Prostate gland (tissue), 2 donors: ENCODE measurements around the gene CALHM4. TPM values are rescaled to one million over a fixed set of nuclear protein-coding genes. Genes with fewer than 3 reads are reported as not detected.

ENCODE experiments used
- DNase-seq: peaks from one replicate; pipeline ENCODE4 v3.0.0-alpha.2; 2019; ENCODE audit warnings: low spot score
- H3K27ac ChIP-seq, 2 donors: fragments of 200-600 bp; sonication (generic); 2 replicates each; pipeline ENCODE4 v1.5.1; 2017 to 2019
- H3K27me3 ChIP-seq: fragments of 200-600 bp; sonication (generic); replicated peaks from 2 replicates; pipeline ENCODE4 v1.5.1; 2019; ENCODE audit not compliant: insufficient read depth
- H3K36me3 ChIP-seq, 2 donors: fragments of 200-600 bp; sonication (generic); 1 replicate in 1 of 2; 2 replicates in 1 of 2; pipeline versions ENCODE4 v1.5.1 to v1.8.1; 2017 to 2019
- H3K4me1 ChIP-seq: fragments of 200-600 bp; sonication (generic); replicated peaks from 2 replicates; pipeline ENCODE4 v1.5.1; 2019
- H3K4me3 ChIP-seq, 2 donors: fragments of 200-600 bp; sonication (generic); 2 replicates each; pipeline ENCODE4 v1.5.1; 2017 to 2019
- H3K9me3 ChIP-seq: fragments of 200-600 bp; sonication (generic); 2 replicates; pipeline ENCODE4 v1.5.1; 2017
- POLR2A ChIP-seq: fragments of 450-650 bp; IDR thresholded peaks from one replicate; pipeline ENCODE4 v1.6.1; 2016; ENCODE audit warnings: antibody characterized with exemption, mild to moderate bottlenecking
- POLR2AphosphoS5 ChIP-seq: sonication (generic); formaldehyde crosslinking; IDR thresholded peaks from one replicate; pipeline ENCODE4 v1.6.1; 2017; ENCODE audit warnings: antibody characterized with exemption
- WGBS: methylation state at CpG from one replicate; pipeline ENCODE4 v1.1.5; 2018; 5-methylcytosine and 5-hydroxymethylcytosine counted together
- intact Hi-C: fragments of 100-400 bp; cut with DNase I; formaldehyde crosslinking; loops from one replicate; pipeline ENCODE4 v1.14.2; 2022
- total RNA-seq, 2 donors: library from RNA; depleted of rRNA; stranded (reverse); fragments of >200 nt; gene quantifications; one replicate each; pipeline ENCODE4 v1.1.0, GENCODE V29; 2016
- TF ChIP-seq, protein P1 (sequence below), 4 experiments: fragments of 200-600 bp in 2 of 4; fragments of 450-650 bp in 2 of 4; sonication (generic) in 2 of 4; IDR thresholded peaks; 1 replicate in 3 of 4; 2 replicates in 1 of 4; pipeline ENCODE4 v1.5.1; 2016 to 2019; ENCODE audit warnings: antibody characterized with exemption in 4 of 4, mild to moderate bottlenecking in 2 of 4, moderate library complexity in 2 of 4

CALHM4 gene
- total RNA-seq, 2 donors from 2014 or later: 0.57 TPM; not detected in 1

DNA sequence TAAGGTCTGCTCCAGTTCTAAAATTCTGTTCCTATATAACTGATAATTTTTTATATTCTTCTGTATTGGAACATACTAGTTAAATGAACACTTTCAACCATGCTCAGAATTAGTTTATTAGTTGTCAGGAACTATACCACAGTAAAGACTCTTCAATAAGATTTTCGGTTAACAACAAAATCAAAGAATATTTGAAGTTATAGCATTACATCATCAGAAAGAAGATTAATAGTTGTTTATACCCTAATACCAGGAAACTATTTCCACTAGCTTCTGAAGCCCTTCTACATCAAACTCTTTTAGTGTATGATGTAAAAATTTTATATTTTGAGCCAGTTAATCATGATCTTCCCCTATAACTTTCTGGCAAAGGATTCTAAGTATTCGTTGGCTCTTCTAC is 6.6 kb downstream of the CALHM4 start:
- WGBS: 61% methylated on average over 2 of the region's 2 CpGs
- no peak for TF ChIP-seq POLR2AphosphoS5
- TF ChIP-seq POLR2A: no peak
- TF ChIP-seq, protein P1, sequence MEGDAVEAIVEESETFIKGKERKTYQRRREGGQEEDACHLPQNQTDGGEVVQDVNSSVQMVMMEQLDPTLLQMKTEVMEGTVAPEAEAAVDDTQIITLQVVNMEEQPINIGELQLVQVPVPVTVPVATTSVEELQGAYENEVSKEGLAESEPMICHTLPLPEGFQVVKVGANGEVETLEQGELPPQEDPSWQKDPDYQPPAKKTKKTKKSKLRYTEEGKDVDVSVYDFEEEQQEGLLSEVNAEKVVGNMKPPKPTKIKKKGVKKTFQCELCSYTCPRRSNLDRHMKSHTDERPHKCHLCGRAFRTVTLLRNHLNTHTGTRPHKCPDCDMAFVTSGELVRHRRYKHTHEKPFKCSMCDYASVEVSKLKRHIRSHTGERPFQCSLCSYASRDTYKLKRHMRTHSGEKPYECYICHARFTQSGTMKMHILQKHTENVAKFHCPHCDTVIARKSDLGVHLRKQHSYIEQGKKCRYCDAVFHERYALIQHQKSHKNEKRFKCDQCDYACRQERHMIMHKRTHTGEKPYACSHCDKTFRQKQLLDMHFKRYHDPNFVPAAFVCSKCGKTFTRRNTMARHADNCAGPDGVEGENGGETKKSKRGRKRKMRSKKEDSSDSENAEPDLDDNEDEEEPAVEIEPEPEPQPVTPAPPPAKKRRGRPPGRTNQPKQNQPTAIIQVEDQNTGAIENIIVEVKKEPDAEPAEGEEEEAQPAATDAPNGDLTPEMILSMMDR (IDR thresholded peaks at IDR 0.05): no peak
- no peak for DNase-seq
- Histone ChIP-seq H3K27ac (no peak overlapping the region), H3K36me3 (no peaks in the 10 kb centered on the region), H3K27me3 (no peaks in the 10 kb centered on the region), H3K9me3 (no peaks in the 10 kb centered on the region), H3K4me1 (no peaks in the 10 kb centered on the region), H3K4me3 (no peak overlapping the region)
- intact Hi-C loops: loop anchor here (2.0 to 10.0 kb wide), 2 partner anchors 23 to 45 kb away; partner anchors contain the start of gene CALHM5

DNA sequence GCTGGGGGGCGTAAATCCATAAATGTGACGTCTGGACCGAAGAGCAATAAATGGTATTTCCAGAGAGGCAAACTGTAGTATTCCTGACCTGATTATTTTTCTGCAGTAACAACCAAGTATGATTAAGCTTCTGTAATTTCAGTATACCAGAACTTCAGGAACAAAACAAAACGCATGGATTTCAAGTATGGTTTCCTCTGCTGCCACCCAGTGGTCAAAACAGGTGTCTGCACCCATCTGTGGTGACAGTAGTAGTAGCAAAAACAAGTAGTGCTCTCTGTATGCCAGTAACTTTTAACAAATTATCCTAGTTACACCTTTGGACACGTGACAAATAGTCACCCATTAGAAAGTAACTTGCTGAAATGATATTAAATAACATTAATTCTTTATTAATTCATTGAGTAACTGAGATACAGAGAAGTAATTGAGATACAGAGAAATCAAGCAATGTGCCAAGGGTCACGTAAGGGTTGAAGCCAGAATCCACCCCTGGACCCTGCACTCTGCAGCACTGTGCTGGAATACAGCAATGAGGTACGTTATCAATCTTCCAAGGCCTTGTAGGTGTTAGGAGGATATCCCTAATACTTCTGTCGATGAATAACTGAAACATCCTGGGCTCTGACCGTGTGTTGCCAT is 7.9 kb downstream of the CALHM4 start:
- H3K27ac ChIP-seq: no peak overlapping the region
- TF ChIP-seq POLR2A: no peak
- TF ChIP-seq, protein P1 (IDR thresholded peaks at IDR 0.05): peak; percentile 83 to 91 (median 86)
- intact Hi-C loops: loop anchor here (2.0 to 10.0 kb wide), 2 partner anchors 25 to 47 kb away; partner anchors contain the start of gene CALHM5
- no peaks in the 10 kb centered on the region for H3K27me3 ChIP-seq
- H3K9me3 ChIP-seq: no peaks in the 10 kb centered on the region
- no peaks in the 10 kb centered on the region for H3K4me1 ChIP-seq
- peak; percentile 70 for DNase-seq
- WGBS: 38% methylated on average over 9 of the region's 9 CpGs
- H3K36me3 ChIP-seq: no peaks in the 10 kb centered on the region
- H3K4me3 ChIP-seq: no peak overlapping the region

DNA sequence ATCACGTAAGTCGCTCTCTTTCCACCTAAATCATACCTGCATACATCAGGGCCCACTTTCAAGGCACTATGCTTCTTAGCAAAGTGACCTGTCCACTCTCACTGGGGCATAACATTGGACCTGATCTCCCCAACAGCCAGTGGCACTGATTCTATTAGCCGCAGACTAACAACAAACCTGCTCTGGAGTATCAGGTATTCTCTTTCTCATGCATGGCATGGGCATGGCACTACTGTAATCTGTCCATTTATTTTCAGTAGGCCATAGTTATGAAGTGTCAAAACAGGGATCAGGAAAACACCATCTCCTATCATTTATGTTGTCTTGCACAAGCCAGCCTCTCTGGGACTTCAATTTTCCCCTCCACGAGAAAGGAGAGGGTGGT is 8.5 kb downstream of the CALHM4 start:
- WGBS: 94% methylated on average over 4 of the region's 4 CpGs
- H3K4me1 ChIP-seq: no peaks in the 10 kb centered on the region
- H3K9me3 ChIP-seq: no peaks in the 10 kb centered on the region
- intact Hi-C loops: loop anchor here (10.0 kb wide), 1 partner anchor 47 kb away; the partner anchor contains the start of gene CALHM5
- H3K27me3 ChIP-seq: no peaks in the 10 kb centered on the region
- TF ChIP-seq, protein P1 (IDR thresholded peaks at IDR 0.05): no peak
- TF ChIP-seq POLR2A: no peak
- H3K36me3 ChIP-seq: no peaks in the 10 kb centered on the region
- DNase-seq: no peak
- no peak overlapping the region for H3K27ac ChIP-seq
- no peak overlapping the region for H3K4me3 ChIP-seq

DNA sequence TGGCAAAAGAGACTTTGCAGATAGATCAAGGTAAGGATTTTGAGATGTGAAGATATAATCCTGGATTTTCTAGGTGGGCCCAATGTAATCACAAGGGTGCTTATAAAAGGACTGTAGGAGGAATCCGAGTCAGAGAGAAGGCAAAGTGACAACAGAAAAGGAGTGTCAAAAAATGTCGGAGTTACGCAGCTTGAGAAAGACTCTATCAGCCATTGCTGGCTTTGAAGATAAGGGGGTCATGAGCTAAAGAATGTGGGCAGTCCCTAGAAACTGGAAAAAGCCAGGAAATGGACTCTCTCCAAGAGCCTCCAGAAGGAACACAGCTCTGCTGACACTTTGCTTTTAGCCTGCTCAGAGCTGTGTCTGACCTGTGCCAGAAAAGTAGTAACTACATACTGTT is 9.1 kb downstream of the CALHM4 start:
- Histone ChIP-seq H3K4me1 (no peaks in the 10 kb centered on the region), H3K27ac (no peak overlapping the region), H3K27me3 (no peaks in the 10 kb centered on the region), H3K4me3 (no peak overlapping the region), H3K36me3 (no peaks in the 10 kb centered on the region), H3K9me3 (no peaks in the 10 kb centered on the region)
- intact Hi-C loops: loop anchor here (10.0 kb wide), 1 partner anchor 48 kb away; the partner anchor contains the start of gene CALHM5
- TF ChIP-seq POLR2A (no peak), POLR2AphosphoS5 (no peak)
- TF ChIP-seq, protein P1 (IDR thresholded peaks at IDR 0.05): no peak
- no peak for DNase-seq
- 65% methylated on average over 3 of the region's 3 CpGs for WGBS

DNA sequence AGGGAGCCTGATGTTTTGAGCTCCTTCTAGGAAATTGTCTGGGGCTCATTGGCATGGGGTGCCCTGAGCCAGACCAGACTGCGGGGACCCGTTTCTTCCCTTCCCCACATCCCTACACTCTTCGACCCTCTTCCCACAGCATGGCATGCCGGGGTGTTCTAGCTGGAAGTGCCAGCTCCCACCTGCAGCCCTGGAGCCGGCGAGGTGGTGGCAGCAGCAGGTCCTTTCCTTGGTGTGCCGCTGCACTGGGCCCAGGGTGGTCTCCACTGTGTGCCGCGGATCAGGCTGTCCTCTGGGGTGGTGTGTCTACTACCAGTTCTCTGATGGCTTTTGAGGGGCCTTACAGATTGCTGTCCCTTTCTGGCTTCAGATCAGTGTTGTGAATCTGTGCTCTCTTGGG is 10.3 kb downstream of the CALHM4 start:
- TF ChIP-seq POLR2A (no peak), POLR2AphosphoS5 (no peak)
- TF ChIP-seq, protein P1 (IDR thresholded peaks at IDR 0.05): no peak
- WGBS: 82% methylated on average over 9 of the region's 9 CpGs
- intact Hi-C loops: loop anchor here (10.0 kb wide), 1 partner anchor 49 kb away; the partner anchor contains the start of gene CALHM5

More for the DNA sequence above, 10.3 kb downstream of the CALHM4 start:
- no peaks in the 10 kb centered on the region for H3K9me3 ChIP-seq
- no peaks in the 10 kb centered on the region for H3K27me3 ChIP-seq
- H3K36me3 ChIP-seq: no peaks in the 10 kb centered on the region
- no peaks in the 10 kb centered on the region for H3K4me1 ChIP-seq
- no peak overlapping the region for H3K4me3 ChIP-seq
- DNase-seq: no peak
- H3K27ac ChIP-seq: no peak overlapping the region
